Right hindlimb (tissue), 1 donor: Measurements from ENCODE around the gene RARRES1.
"Not testable (repeated sequence)": the region's sequence is repeated elsewhere in the genome, so short reads cannot be mapped to it uniquely, and the experiment has no call there.

Source experiments
- DNase-seq: peaks from one replicate; pipeline ENCODE4 v3.0.0-alpha.2; 2018

RARRES1 gene

DNA sequence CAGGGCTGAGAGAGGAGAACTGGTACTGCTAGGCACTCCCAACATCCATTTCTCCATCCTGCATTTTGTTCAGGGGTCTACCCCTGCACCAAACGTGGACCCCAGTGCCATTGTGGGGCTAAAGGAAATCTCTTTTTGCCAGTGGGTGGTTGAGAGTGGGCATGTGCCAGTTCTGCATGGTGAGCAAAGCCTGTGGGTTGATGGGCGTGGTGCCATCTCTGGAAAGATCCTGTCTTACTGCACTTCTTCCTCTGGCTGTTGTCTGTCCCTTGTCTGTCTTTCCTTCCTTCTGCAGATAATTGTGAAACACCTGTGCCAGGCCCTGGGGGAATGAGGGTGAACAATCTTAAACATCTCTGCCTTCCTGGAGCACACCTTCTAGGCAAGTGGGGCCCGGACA lies 1.4 kb upstream of the RARRES1 start:
- no peak for DNase-seq

GRCh38 chr3:158732856-158733200 lies 571 bp upstream of the RARRES1 start:
- DNase-seq: no peak

GRCh38 chr3:158731486-158731885 lies 771 bp downstream of the RARRES1 start:
- DNase-seq: no peak

DNA sequence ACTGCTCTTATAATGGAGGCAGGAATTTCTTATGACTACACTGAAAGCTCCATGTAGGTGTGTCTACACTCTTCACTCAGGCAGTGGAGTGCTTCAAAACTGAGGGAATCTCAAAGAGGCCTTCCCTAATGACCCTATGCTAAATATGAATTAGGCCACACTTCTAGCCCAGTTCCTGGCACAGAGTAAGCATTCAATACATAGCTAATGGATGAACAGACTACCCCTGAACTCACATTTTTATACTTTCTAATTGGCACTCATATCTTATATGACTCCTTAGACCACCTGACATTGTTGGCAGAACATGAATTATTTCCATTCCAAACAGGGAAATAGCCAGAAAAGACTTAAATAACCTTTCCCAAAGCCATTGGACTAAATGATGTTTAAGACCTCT lies 3.4 kb downstream of the RARRES1 start:
- DNase-seq: no peak

DNA sequence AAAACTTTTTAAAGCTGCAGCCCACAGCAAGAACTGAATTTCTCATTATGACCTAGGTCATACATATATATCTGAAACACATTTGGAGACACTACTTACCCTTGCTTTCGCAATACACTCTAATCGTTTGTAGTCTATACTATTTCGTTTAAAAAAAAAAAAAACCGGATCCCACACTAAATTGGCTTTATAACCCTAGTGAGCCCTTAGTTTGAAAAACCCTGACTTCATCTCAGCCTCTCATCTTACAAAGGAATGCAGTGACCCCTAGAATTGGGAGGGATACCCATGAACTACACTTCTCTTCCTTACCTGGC lies 4.2 kb downstream of the RARRES1 start:
- DNase-seq: no peak

DNA sequence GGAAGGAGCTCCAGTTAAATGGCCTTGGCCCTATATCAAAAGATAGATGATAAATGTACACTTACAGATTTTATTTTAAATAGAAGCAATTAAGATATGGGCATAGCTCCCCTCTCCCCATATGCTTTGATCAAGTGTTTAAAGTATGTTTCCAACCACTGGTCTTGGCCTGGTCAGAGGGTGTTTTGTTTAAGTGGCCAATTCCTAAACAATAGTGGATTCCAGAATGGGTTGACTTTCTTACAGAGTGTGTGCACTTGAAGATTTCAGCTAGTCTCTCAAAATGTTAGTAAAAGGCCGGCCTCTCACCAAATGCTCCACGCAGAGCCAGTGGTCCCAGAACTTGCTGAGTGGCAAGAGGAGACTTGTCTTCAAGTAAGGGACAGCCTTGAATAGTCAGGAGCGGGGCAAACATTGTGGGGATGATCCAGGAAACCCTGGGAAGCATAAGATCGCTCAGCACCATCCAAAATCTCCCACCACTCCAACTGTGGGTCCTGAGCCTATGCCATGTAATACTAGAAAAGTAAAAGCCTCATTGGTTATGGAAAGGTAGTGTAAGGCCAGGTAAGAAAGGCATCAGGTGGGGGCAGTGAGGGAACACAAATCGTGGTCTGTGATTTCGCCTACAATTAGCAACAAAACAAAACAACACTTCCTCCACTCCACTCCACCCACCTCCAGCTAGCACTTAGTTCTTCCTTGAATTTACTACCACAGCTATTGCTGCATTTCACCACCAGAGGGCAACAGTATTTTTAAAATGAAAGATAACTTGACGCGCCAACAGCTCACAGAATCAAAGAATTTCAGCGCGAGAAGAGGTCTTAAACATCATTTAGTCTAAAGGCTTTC lies 4.8 kb downstream of the RARRES1 start:
- DNase-seq: peak; percentile 57

- peak; percentile 76 for DNase-seq
These were observed 6.8 kb downstream of the RARRES1 start for GRCh38 chr3:158725348-158726011.

DNA sequence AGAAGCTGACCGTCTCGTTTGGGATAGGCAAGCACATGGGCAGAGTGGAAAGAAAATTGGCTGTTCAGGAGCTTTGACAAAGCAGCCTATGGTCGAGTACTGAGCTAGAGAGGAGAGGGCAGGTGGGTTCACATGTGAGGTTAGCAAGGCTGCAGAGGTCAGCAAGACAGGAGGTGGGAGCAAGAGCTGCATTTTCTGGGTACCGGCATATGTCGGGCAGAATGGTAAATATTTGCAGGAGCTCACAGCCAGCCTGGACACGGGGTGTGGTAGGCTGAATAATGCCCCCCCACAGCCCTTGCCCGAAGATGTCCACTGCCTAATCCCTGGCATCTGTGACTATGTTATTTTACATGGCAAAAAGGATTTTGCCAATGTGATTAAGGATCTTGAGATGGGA lies 8.3 kb downstream of the RARRES1 start:
- no peak for DNase-seq

DNA sequence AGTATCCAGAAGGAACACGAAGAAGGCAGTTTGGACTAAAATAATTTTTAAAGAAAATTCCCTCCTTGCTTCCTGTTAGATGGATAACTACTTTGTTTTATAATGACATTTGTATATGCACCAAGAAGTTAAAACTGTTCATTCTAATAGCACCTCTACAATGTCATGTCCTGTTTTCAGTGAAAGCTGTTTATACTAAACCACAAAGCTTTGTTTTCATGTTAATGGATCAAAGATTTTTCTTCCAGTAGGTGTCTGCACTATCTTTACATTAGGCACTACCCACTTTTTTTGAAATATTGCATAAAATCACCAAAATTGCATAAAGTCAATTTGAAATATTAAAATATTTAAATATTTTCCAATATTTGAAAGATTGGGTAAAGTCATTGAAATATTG lies 10.1 kb downstream of the RARRES1 start:
- no peak for DNase-seq

GRCh38 chr3:158718490-158719170 lies 13.6 kb downstream of the RARRES1 start:
- peak; percentile 62 for DNase-seq

- DNase-seq: no peak
These were observed 14.7 kb downstream of the RARRES1 start for GRCh38 chr3:158717576-158717975.

- no peak for DNase-seq
These were observed 19.2 kb downstream of the RARRES1 start for GRCh38 chr3:158713094-158713499.

DNA sequence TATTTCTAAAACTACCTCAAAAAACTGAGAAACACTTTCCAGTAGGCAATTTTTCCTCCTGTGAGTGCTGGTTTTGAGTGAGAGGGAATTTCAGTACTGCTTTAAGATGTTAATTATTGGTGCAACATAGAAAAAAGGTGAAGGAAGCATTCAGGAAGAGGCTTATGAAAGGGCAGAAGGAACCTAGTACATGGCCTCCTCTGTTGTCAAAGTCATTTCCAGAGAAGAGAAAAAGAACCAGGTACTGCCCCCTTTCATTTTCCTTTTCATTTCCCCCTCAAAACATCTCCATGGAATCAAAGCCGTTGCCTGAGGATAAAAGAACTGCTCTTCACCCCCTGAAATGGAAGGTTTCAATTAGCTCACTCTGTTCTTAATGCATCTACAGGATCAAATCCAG lies 19.8 kb downstream of the RARRES1 start:
- DNase-seq: no peak

GRCh38 chr3:158711886-158712285 lies 20.4 kb downstream of the RARRES1 start:
- no peak for DNase-seq

DNA sequence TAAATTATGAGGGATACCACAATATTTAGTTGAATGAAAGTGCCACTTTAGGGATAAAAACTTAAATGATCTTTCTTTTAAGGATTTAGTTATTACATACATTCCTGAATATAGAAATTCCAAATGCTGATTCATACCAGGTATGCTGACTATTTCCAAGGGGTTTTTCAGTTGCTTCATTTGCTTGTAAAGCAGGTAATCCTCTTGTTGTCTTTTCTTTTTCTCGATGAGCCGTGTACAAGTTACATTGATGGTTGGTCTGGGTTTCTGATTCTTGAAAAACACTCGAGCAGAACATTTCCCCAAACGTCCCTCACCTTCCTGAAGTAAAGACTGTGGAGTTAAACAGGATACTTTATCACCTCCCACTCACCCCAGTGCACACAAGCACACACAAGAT lies 21.7 kb downstream of the RARRES1 start:
- DNase-seq: no peak

DNA sequence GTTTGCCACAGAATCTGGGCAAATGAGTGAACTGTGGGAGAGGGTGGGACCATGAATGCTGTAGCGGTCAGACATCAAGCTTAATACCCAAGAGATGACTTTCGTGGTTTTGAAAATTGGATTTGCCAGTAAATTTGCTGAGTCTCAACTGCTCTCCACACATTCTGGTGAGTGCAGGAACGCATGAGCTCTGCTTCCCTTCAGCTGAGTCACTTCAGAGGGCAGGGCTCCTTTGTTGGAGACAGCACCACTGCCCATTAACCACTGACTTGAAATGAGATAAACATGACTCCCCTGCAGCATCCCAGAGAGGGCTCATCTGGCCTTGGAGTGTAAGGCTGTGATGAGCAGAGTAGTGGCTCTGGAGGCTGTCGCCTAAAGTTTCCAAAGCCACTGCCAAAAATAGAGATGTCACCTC lies 22.6 kb downstream of the RARRES1 start:
- DNase-seq: peak; percentile 30

GRCh38 chr3:158703566-158703965 lies 28.7 kb downstream of the RARRES1 start:
- DNase-seq: no peak

- DNase-seq: no peak
These were observed 29.3 kb downstream of the RARRES1 start for GRCh38 chr3:158702815-158703481.

DNA sequence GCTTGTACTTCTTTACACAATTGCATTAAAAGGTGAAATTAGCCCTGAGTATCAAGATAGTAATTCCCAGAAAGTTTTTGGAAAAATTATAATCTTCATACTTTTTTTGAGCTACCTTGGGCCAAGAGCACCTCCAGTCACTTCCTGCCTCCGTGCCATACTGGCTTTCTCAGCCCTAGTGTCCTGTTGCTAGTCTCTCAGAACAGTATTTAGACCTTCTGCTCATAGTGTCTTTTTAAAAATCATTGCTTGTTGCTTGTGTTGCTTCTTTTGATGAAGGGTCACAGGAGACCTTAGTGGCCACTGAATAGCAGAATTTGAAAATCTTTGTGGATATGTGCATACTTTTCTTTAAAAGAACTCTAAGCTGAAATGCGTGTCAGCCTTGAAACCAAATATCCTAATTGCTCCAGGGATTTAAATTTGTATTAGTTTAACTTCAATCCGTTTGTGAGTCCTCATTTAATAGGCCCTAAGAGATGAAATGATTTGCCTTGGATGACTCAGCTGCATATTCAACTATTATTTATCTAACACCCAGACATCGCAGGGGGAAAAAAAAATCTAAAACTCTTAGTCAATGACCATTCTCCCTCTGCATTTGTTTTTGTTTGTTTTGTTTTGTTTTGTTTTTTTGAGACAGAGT lies 30.7 kb downstream of the RARRES1 start:
- DNase-seq: no peak

DNA sequence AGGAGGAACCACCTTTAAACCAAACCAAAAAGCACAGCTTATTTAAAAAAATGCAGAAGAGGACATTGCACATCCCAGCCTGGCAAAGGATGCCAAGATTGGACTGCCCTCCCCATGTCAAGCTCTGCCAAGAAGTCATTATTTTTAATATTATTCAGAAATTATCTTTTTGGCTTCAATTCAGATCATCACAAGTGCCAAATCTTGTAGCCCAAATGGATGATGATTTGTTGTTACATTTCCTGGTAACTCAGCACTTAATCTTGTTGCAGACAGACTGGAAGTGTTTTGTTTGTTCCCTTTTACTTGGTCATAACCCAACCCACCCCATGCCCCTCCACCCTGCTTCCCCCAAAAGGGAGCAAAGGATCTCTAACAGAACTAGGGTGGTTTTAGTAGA lies 31.7 kb downstream of the RARRES1 start:
- DNase-seq: no peak

DNA sequence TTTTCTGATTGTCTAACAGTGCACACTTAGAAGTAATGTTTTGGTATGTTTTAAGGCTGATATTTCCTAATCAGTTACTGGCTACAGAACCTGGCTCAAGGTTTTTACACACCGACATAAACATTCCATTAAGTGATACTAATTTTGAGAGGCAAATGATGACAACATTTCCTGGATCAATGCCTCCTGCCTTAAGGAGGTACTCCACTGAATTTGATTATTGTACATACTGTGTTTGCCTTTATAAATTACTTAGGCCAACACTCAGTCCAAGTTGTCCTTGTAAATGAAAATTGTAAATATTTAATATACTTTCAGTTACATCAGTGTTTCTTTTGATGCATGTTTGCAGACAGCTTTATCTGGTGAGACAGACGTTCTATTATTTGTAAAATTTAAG lies 35.6 kb downstream of the RARRES1 start:
- DNase-seq: no peak

GRCh38 chr3:158693866-158694456 lies 38.3 kb downstream of the RARRES1 start:
- not testable (repeated sequence) for DNase-seq

DNA sequence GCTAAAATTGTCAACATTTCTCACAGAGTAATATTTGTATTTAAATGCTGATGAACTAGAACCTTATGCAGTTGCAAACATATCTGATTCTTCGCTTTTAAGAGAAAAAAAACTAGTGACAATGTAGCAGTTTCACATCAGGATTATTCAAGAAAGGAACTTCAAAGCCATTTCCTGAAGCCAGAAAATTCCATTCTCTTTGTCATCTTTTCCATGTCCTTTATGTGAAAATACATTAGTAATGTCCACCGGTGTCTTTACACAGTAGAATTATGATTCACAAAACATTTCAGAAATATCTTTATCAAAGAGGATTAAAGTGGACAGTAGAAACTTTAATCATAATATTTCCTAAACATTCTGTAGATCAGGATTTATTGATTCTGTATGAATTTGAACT lies 47.1 kb downstream of the RARRES1 start:
- no peak for DNase-seq
